ENCODE results near the gene RAPGEF6.

Gene RAPGEF6

DNA sequence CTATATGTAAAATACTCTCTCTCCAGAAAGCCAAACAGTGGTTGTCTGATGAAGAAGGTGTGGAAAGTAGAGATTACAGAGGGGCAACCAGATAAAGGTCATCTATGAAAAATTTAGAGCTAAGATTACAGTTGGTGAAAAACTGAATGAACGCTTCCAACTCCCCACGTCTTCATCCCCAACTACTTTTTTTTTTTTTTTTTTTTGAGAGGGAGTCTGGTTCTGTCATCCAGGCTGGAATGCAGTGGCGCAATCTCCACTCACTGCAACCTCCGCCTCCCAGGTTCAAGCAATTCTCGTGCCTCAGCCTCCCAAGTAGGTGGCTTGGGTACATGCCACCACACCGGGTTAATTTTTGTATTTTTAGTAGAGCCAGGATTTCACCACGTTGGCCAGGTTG, 64.3 kb downstream of the RAPGEF6 start:
- H3K4me2 ChIP-seq (ENCODE audit: low read length): no peak overlapping the region
- H3K27ac ChIP-seq (ENCODE audit: low read length): no peak overlapping the region
- H2AFZ ChIP-seq (ENCODE audit: low read depth, low read length): no peak overlapping the region
- H4K20me1 ChIP-seq (ENCODE audit: insufficient read depth, low read length): peaks cover 6% of the 10 kb centered on the region; the same call in 1 of the 2 replicates
- no peaks in the 10 kb centered on the region for H3K9me3 ChIP-seq (ENCODE audit: insufficient read depth, low read length)
- no peaks in the 10 kb centered on the region for H3K27me3 ChIP-seq (ENCODE audit: low read depth, low read length)
- no peaks in the 10 kb centered on the region for H3K4me1 ChIP-seq (ENCODE audit: low read length)
- H3K9ac ChIP-seq (ENCODE audit: low read length): no peak overlapping the region
- no peaks in the 10 kb centered on the region for H3K36me3 ChIP-seq (replicated peaks; ENCODE audit: low read depth, low read length)
- H3K4me3 ChIP-seq (ENCODE audit: low read length): no peak overlapping the region
- TF ChIP-seq EZH2phosphoT487 (IDR thresholded peaks at IDR 0.05; ENCODE audit: low read depth) (no peak), CTCF (IDR thresholded peaks at IDR 0.05; ENCODE audit: low read depth, low read length) (no peak)
- H3K79me2 ChIP-seq (ENCODE audit: low read length): peaks cover 4% of the 10 kb centered on the region; the same call in 1 of the 2 replicates

- no peaks in the 10 kb centered on the region for H3K9me3 ChIP-seq (ENCODE audit: insufficient read depth, low read length)
- peaks cover 4% of the 10 kb centered on the region for H3K36me3 ChIP-seq (replicated peaks; ENCODE audit: low read depth, low read length)
- no peak overlapping the region for H2AFZ ChIP-seq (ENCODE audit: low read depth, low read length)
- H3K9ac ChIP-seq (ENCODE audit: low read length): no peak overlapping the region
- H3K79me2 ChIP-seq (ENCODE audit: low read length): peaks cover 10% of the 10 kb centered on the region
- H3K27me3 ChIP-seq (ENCODE audit: low read depth, low read length): no peaks in the 10 kb centered on the region
- no peak overlapping the region for H3K27ac ChIP-seq (ENCODE audit: low read length)
- no peak overlapping the region for H3K4me3 ChIP-seq (ENCODE audit: low read length)
- no peaks in the 10 kb centered on the region for H3K4me1 ChIP-seq (ENCODE audit: low read length)
- TF ChIP-seq EZH2phosphoT487 (IDR thresholded peaks at IDR 0.05; ENCODE audit: low read depth) (no peak), CTCF (IDR thresholded peaks at IDR 0.05; ENCODE audit: low read depth, low read length) (no peak)
- H3K4me2 ChIP-seq (ENCODE audit: low read length): no peak overlapping the region
- peaks cover 5% of the 10 kb centered on the region; the same call in 1 of the 2 replicates for H4K20me1 ChIP-seq (ENCODE audit: insufficient read depth, low read length)
Observed at GRCh38 chr5:131564229-131564652, 70.8 kb downstream of the RAPGEF6 start.

GRCh38 chr5:131563434-131564228, 71.4 kb downstream of the RAPGEF6 start:
- H3K27ac ChIP-seq (ENCODE audit: low read length): no peak overlapping the region
- peaks cover 10% of the 10 kb centered on the region for H3K79me2 ChIP-seq (ENCODE audit: low read length)
- H3K27me3 ChIP-seq (ENCODE audit: low read depth, low read length): no peaks in the 10 kb centered on the region
- no peak overlapping the region for H3K9ac ChIP-seq (ENCODE audit: low read length)
- TF ChIP-seq EZH2phosphoT487 (IDR thresholded peaks at IDR 0.05; ENCODE audit: low read depth): no peak
- no peak for TF ChIP-seq CTCF (IDR thresholded peaks at IDR 0.05; ENCODE audit: low read depth, low read length)
- no peak overlapping the region for H2AFZ ChIP-seq (ENCODE audit: low read depth, low read length)
- no peaks in the 10 kb centered on the region for H3K4me1 ChIP-seq (ENCODE audit: low read length)
- H3K4me2 ChIP-seq (ENCODE audit: low read length): no peak overlapping the region
- no peak overlapping the region for H3K4me3 ChIP-seq (ENCODE audit: low read length)
- H3K36me3 ChIP-seq (replicated peaks; ENCODE audit: low read depth, low read length): peaks cover 4% of the 10 kb centered on the region
- H4K20me1 ChIP-seq (ENCODE audit: insufficient read depth, low read length): peaks cover 5% of the 10 kb centered on the region; the same call in 1 of the 2 replicates
- no peaks in the 10 kb centered on the region for H3K9me3 ChIP-seq (ENCODE audit: insufficient read depth, low read length)

DNA sequence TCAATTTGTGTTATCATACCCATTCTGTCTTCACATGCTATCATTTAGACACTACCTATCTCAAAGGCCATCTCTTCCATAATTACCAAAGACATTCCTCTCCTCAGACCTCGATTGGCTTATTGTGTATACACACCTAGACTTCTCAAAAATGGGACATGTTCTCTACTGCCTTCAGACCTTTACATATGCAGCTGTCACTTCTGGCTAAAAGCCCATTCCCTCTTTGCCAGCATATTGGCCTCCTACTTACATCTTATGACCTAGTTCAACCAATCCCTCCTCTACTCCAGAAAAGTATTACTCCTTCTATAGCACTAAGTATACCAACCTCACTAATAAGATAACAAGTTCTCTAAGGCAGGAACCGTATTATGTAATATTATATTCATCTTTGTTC, 84.4 kb downstream of the RAPGEF6 start:
- Histone ChIP-seq H3K4me3 (ENCODE audit: low read length) (no peak overlapping the region), H3K9me3 (ENCODE audit: insufficient read depth, low read length) (no peaks in the 10 kb centered on the region), H3K27ac (ENCODE audit: low read length) (no peak overlapping the region), H3K4me1 (ENCODE audit: low read length) (no peaks in the 10 kb centered on the region), H4K20me1 (ENCODE audit: insufficient read depth, low read length) (0 out of 2 replicates have a peak, but pooled peaks cover 4% of the 10 kb centered on the region), H3K9ac (ENCODE audit: low read length) (no peak overlapping the region), H3K4me2 (ENCODE audit: low read length) (no peak overlapping the region), H3K79me2 (ENCODE audit: low read length) (no peaks in the 10 kb centered on the region), H3K27me3 (ENCODE audit: low read depth, low read length) (no peaks in the 10 kb centered on the region), H2AFZ (ENCODE audit: low read depth, low read length) (no peak overlapping the region), H3K36me3 (replicated peaks; ENCODE audit: low read depth, low read length) (no peaks in the 10 kb centered on the region)
- TF ChIP-seq CTCF (IDR thresholded peaks at IDR 0.05; ENCODE audit: low read depth, low read length): no peak
- TF ChIP-seq EZH2phosphoT487 (IDR thresholded peaks at IDR 0.05; ENCODE audit: low read depth): no peak
